Measurements from ENCODE around the gene MDK.

DNA sequence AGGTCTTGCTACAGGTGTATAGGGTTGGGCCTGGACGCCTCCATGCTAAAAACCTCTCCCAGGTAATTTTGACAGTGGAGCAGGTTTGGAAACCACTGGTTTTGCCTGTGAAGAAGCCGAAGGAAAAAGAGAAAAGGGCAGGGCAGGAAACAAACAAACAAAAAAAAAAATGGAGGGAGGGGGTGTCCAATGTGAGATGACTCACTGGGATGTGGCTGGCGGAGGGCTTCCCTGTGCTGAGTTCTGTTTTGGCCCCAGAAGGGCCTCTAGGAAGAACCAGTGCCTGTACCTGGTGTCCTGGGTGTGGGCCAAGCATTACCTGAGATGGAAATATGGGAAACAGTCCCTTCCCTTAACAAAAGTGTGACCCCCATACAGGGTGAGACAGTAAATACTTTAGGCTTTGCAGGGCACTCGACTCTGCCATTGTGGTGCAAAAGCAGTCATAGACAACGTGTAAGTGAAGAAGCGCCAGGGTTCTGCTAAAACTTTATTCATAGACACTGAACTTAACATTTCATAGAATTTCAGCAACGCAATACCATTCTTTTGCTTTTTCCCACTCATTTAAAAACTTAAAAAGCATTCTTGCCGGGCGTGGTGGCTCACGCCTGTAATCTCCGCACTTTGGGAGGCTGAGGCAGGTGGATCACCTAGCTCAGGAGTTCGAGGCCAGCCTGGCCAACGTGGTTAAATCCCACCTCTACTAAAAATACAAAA lies 43.7 kb upstream of the MDK start:
- TF ChIP-seq, protein P1, sequence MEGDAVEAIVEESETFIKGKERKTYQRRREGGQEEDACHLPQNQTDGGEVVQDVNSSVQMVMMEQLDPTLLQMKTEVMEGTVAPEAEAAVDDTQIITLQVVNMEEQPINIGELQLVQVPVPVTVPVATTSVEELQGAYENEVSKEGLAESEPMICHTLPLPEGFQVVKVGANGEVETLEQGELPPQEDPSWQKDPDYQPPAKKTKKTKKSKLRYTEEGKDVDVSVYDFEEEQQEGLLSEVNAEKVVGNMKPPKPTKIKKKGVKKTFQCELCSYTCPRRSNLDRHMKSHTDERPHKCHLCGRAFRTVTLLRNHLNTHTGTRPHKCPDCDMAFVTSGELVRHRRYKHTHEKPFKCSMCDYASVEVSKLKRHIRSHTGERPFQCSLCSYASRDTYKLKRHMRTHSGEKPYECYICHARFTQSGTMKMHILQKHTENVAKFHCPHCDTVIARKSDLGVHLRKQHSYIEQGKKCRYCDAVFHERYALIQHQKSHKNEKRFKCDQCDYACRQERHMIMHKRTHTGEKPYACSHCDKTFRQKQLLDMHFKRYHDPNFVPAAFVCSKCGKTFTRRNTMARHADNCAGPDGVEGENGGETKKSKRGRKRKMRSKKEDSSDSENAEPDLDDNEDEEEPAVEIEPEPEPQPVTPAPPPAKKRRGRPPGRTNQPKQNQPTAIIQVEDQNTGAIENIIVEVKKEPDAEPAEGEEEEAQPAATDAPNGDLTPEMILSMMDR (tag by site-specific recombination; IDR thresholded peaks at IDR 0.05): no peak
- TF ChIP-seq ZNF24 (tag by site-specific recombination; IDR thresholded peaks at IDR 0.05) (no peak), ZNF433 (tag by site-specific recombination; IDR thresholded peaks at IDR 0.05; ENCODE audit: low read depth) (no peak)
- TF ChIP-seq, protein P2, sequence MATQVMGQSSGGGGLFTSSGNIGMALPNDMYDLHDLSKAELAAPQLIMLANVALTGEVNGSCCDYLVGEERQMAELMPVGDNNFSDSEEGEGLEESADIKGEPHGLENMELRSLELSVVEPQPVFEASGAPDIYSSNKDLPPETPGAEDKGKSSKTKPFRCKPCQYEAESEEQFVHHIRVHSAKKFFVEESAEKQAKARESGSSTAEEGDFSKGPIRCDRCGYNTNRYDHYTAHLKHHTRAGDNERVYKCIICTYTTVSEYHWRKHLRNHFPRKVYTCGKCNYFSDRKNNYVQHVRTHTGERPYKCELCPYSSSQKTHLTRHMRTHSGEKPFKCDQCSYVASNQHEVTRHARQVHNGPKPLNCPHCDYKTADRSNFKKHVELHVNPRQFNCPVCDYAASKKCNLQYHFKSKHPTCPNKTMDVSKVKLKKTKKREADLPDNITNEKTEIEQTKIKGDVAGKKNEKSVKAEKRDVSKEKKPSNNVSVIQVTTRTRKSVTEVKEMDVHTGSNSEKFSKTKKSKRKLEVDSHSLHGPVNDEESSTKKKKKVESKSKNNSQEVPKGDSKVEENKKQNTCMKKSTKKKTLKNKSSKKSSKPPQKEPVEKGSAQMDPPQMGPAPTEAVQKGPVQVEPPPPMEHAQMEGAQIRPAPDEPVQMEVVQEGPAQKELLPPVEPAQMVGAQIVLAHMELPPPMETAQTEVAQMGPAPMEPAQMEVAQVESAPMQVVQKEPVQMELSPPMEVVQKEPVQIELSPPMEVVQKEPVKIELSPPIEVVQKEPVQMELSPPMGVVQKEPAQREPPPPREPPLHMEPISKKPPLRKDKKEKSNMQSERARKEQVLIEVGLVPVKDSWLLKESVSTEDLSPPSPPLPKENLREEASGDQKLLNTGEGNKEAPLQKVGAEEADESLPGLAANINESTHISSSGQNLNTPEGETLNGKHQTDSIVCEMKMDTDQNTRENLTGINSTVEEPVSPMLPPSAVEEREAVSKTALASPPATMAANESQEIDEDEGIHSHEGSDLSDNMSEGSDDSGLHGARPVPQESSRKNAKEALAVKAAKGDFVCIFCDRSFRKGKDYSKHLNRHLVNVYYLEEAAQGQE (tag by site-specific recombination; IDR thresholded peaks at IDR 0.05): no peak
- TF ChIP-seq, protein P3, sequence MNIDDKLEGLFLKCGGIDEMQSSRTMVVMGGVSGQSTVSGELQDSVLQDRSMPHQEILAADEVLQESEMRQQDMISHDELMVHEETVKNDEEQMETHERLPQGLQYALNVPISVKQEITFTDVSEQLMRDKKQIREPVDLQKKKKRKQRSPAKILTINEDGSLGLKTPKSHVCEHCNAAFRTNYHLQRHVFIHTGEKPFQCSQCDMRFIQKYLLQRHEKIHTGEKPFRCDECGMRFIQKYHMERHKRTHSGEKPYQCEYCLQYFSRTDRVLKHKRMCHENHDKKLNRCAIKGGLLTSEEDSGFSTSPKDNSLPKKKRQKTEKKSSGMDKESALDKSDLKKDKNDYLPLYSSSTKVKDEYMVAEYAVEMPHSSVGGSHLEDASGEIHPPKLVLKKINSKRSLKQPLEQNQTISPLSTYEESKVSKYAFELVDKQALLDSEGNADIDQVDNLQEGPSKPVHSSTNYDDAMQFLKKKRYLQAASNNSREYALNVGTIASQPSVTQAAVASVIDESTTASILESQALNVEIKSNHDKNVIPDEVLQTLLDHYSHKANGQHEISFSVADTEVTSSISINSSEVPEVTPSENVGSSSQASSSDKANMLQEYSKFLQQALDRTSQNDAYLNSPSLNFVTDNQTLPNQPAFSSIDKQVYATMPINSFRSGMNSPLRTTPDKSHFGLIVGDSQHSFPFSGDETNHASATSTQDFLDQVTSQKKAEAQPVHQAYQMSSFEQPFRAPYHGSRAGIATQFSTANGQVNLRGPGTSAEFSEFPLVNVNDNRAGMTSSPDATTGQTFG (tag by site-specific recombination; IDR thresholded peaks at IDR 0.05; ENCODE audit: borderline replicate concordance): no peak
